ENCODE data around the gene NOS1AP.

GRCh38 chr1:162200096-162200847 is 130.8 kb downstream of the NOS1AP start:
- TF ChIP-seq, protein P1, sequence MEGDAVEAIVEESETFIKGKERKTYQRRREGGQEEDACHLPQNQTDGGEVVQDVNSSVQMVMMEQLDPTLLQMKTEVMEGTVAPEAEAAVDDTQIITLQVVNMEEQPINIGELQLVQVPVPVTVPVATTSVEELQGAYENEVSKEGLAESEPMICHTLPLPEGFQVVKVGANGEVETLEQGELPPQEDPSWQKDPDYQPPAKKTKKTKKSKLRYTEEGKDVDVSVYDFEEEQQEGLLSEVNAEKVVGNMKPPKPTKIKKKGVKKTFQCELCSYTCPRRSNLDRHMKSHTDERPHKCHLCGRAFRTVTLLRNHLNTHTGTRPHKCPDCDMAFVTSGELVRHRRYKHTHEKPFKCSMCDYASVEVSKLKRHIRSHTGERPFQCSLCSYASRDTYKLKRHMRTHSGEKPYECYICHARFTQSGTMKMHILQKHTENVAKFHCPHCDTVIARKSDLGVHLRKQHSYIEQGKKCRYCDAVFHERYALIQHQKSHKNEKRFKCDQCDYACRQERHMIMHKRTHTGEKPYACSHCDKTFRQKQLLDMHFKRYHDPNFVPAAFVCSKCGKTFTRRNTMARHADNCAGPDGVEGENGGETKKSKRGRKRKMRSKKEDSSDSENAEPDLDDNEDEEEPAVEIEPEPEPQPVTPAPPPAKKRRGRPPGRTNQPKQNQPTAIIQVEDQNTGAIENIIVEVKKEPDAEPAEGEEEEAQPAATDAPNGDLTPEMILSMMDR (IDR thresholded peaks at IDR 0.05), result no peak
- no peak for TF ChIP-seq POLR2A (IDR thresholded peaks at IDR 0.05)
